ENCODE data around the gene LRGUK. TPM values are rescaled to one million over a fixed set of nuclear protein-coding genes. Genes with fewer than 3 reads are reported as not detected.

LRGUK gene
- total RNA-seq, 4 donors from 2014 or later, result 0.07 to 1.0 (median 0.63) TPM

DNA sequence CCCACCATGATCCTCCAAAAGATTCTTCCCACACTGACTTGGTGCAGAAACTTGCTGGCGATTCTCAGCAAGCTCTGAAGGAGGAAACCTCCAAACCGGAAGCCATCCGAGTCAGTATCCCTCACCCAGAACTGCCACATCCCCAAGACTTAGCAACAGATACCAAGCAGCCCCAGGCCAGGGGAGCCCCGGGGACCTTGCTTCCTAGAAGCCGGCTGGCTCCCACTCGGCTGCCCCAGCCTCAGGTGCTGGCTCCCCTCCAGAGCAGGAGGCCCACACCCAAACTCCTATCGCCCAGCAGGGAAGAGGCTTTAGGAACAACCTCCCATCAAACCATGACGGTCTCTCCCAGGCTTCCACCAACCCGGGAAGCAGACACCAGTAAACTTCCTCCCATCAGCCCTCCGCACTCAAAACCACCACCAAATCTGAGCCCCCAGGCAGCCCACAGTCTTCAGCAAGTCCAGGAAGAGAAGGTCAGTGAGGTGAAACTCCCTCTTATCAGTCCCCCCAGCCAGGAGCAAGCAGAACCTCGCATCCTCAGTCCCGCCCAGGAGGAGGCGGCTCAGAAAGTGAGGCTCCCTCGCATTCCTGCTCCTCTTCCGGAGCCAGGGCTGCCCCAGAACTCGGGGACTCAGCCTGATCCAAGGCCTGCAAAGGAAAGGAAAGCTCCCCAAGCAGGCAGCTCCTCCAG is 82.3 kb downstream of the LRGUK start:
- H3K27me3 ChIP-seq, result no peaks in the 10 kb centered on the region
- 100% methylated on average over 1 of the region's 16 CpGs for whole genome bisulfite sequencing, 2 donors (ENCODE audit: low coverage in 1 of 2)
- H3K4me3 ChIP-seq, result no peak overlapping the region
- no peak overlapping the region for H3K27ac ChIP-seq
- no peaks in the 10 kb centered on the region for H3K36me3 ChIP-seq
- TF ChIP-seq, protein P1, sequence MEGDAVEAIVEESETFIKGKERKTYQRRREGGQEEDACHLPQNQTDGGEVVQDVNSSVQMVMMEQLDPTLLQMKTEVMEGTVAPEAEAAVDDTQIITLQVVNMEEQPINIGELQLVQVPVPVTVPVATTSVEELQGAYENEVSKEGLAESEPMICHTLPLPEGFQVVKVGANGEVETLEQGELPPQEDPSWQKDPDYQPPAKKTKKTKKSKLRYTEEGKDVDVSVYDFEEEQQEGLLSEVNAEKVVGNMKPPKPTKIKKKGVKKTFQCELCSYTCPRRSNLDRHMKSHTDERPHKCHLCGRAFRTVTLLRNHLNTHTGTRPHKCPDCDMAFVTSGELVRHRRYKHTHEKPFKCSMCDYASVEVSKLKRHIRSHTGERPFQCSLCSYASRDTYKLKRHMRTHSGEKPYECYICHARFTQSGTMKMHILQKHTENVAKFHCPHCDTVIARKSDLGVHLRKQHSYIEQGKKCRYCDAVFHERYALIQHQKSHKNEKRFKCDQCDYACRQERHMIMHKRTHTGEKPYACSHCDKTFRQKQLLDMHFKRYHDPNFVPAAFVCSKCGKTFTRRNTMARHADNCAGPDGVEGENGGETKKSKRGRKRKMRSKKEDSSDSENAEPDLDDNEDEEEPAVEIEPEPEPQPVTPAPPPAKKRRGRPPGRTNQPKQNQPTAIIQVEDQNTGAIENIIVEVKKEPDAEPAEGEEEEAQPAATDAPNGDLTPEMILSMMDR (IDR thresholded peaks at IDR 0.05), result no peak
- TF ChIP-seq EP300 (IDR thresholded peaks at IDR 0.05) (no peak), POLR2AphosphoS5 (IDR thresholded peaks at IDR 0.05) (no peak), POLR2A (IDR thresholded peaks at IDR 0.05) (no peak)
- ATAC-seq, result no peak
- no peaks in the 10 kb centered on the region for H3K9me3 ChIP-seq
- no peaks in the 10 kb centered on the region for H3K4me1 ChIP-seq

DNA sequence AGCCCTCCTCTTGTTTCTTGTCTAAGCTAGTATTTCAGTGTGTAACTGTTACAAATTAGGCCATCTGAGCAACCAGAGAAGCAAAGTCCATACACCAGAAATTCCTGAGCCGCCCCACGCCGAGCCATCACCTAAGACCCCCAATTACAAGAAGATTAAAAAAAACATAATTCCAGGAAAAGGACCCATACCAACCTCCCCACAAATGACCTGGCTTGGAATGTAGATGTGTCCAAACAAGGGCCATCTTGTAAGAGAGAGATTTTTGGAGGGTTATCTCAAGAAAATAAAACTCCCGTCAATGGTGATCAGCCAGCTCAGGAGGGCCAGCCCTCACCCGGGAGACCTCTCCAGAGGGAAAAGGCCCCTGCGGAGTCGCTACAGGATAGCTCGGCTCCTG is 83.1 kb downstream of the LRGUK start:
- TF ChIP-seq POLR2A (IDR thresholded peaks at IDR 0.05) (no peak), EP300 (IDR thresholded peaks at IDR 0.05) (no peak), POLR2AphosphoS5 (IDR thresholded peaks at IDR 0.05) (no peak)
- TF ChIP-seq, protein P1 (IDR thresholded peaks at IDR 0.05), result no peak
- no peaks in the 10 kb centered on the region for H3K9me3 ChIP-seq
- 96% methylated on average over 4 of the region's 8 CpGs; no CpG with 5 or more reads in 1 of the 2 donors for WGBS, 2 donors (ENCODE audit: low coverage in 1 of 2)
- no peak overlapping the region for H3K4me3 ChIP-seq
- no peak overlapping the region for H3K27ac ChIP-seq
- no peaks in the 10 kb centered on the region for H3K4me1 ChIP-seq
- no peaks in the 10 kb centered on the region for H3K27me3 ChIP-seq
- no peaks in the 10 kb centered on the region for H3K36me3 ChIP-seq
- no peak for ATAC-seq

DNA sequence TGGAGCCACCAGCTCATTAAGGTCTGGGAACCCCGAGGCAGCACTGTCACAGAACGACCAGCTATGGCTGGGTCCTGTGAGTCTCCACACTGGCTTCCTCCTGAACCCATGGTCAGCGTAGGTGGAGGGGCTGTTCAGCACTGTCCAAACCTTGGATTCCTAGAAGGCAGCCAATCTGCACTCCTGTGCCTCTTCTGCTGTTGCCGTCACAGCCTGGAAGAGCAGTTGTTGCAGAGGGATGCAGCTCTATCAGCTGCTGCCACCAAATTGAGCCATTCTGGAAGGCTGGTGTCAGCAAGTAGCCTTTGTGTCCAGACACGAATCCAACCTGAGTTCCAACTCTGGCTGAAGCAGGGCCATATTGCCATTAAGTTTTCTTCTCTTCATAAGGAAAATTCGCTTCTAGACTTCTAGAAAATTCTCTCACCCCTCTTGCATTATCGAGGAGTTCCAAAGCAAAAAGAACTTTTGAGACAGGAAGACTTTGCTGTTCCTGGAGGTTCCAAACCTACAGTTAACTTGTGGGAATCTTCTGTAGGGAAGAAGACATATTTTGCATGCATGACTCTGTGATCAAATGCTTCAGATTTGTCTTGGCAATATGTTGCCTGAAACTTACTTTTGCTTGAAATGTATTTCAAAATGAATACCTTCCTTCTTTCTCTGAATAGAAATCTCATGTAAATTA is 84.0 kb downstream of the LRGUK start:
- Histone ChIP-seq H3K4me3 (no peak overlapping the region), H3K9me3 (no peaks in the 10 kb centered on the region), H3K27ac (no peak overlapping the region), H3K36me3 (no peaks in the 10 kb centered on the region), H3K27me3 (no peaks in the 10 kb centered on the region), H3K4me1 (no peaks in the 10 kb centered on the region)
- TF ChIP-seq, protein P1 (IDR thresholded peaks at IDR 0.05), result no peak
- TF ChIP-seq POLR2AphosphoS5 (IDR thresholded peaks at IDR 0.05) (no peak), EP300 (IDR thresholded peaks at IDR 0.05) (no peak), POLR2A (IDR thresholded peaks at IDR 0.05) (no peak)
- ATAC-seq, result no peak
- WGBS, 2 donors (ENCODE audit: low coverage in 1 of 2), result 83 to 90% methylated on average over 2 to 3 of the region's 7 CpGs

DNA sequence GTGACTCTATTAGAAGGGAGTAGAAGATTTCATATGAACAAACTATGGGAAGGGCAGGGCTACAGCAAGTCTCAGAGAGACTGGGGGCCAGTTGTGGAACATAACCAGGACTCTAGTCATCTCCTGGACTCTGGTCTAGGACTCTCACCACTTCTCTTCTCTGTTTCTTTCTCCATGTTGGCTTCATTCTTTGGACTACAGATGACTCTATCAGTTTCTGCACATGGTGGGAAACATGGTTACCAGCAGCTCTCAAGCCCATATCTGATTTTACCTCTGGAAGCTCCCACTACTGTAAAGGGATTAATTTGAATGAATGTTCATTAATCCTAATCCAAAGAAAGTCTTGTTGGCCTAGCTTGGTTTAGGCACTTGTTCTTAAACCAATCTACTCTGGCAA is 84.7 kb downstream of the LRGUK start:
- no peaks in the 10 kb centered on the region for H3K4me1 ChIP-seq
- no peaks in the 10 kb centered on the region for H3K36me3 ChIP-seq
- H3K27me3 ChIP-seq, result no peaks in the 10 kb centered on the region
- ATAC-seq, result no peak
- H3K4me3 ChIP-seq, result no peak overlapping the region
- H3K27ac ChIP-seq, result no peak overlapping the region
- TF ChIP-seq, protein P1 (IDR thresholded peaks at IDR 0.05), result no peak
- H3K9me3 ChIP-seq, result no peaks in the 10 kb centered on the region
